Kidney (tissue), 14 donors: ENCODE measurements around the gene AOX1. TPM values are rescaled to one million over a fixed set of nuclear protein-coding genes. Genes with fewer than 3 reads are reported as not detected.

Experiments
- DNase-seq, 5 donors: peaks; one replicate each; pipeline ENCODE4 v3.0.0-alpha.2; 2013 to 2020
- FAIRE-seq: peaks from 2 replicates; lab custom pipeline; 2012; peaks lifted over from hg19 to GRCh38; lab: Jason Lieb, UNC
- H3K27ac ChIP-seq, 2 donors: one replicate each; pipeline ENCODE4 v1.7.0; 2013; ENCODE audit warnings: low read depth in 2 of 2, low read length in 2 of 2, inconsistent platforms in 1 of 2
- H3K27me3 ChIP-seq: one replicate; pipeline ENCODE4 v1.7.1; 2013; ENCODE audit warnings: low read length, inconsistent platforms; ENCODE audit not compliant: control insufficient read depth, insufficient read depth
- H3K36me3 ChIP-seq, 3 donors: one replicate each; pipeline versions ENCODE4 v1.7.0 to v1.7.1; 2013; ENCODE audit warnings: low read length in 3 of 3, control low read depth in 1 of 3, inconsistent platforms in 1 of 3; ENCODE audit not compliant: insufficient read depth in 3 of 3, control insufficient read depth in 2 of 3
- H3K4me1 ChIP-seq, 3 donors: one replicate each; pipeline versions ENCODE4 v1.7.0 to v1.7.1; 2013; ENCODE audit warnings: low read length in 3 of 3, inconsistent platforms in 1 of 3, low read depth in 1 of 3; ENCODE audit not compliant: control insufficient read depth in 2 of 3, insufficient read depth in 2 of 3
- H3K4me3 ChIP-seq, 3 donors: one replicate each; pipeline versions ENCODE4 v1.7.0 to v1.8.1; 2013; ENCODE audit warnings: low read length in 3 of 3, control low read depth in 1 of 3, inconsistent platforms in 1 of 3
- H3K9ac ChIP-seq, 3 donors: one replicate each; pipeline versions ENCODE4 v1.7.0 to v1.7.1; 2013; ENCODE audit warnings: low read length in 3 of 3, control low read depth in 1 of 3, inconsistent platforms in 1 of 3
- H3K9me3 ChIP-seq, 3 donors: one replicate each; pipeline versions ENCODE4 v1.7.0 to v1.7.1; 2013; ENCODE audit warnings: low read length in 3 of 3, control low read depth in 1 of 3, inconsistent platforms in 1 of 3; ENCODE audit not compliant: control insufficient read depth in 2 of 3, insufficient read depth in 1 of 3
- CTCF ChIP-seq: IDR thresholded peaks from 3 replicates; pipeline ENCODE4 v1.5.1; 2012; ENCODE audit warnings: mild to moderate bottlenecking, moderate library complexity, borderline replicate concordance; ENCODE audit not compliant: insufficient read depth; ENCODE audit errors: extremely low read depth
- intact Hi-C: fragments of 100-400 bp; cut with DNase I; formaldehyde crosslinking; loops from one replicate; pipeline ENCODE4 v1.11.1; 2022
- polyA plus RNA-seq: library from polyadenylated mRNA; stranded (reverse); fragments of 350-450 nt; fragmentation: Illumina TruSeq; extraction: RNeasy Lipid Tissue Mini Kit (QIAGEN cat#74804); gene quantifications from one replicate; pipeline ENCODE4 v1.2.3, GENCODE V29; 2014; ENCODE audit warnings: low read depth, low replicate concordance; ENCODE audit not compliant: insufficient read depth
- total RNA-seq: library from RNA; stranded (reverse); fragmentation: NEBNext Ultra II Directional; extraction: Animal tissue kit (Norgen Biotek cat#: 25700); gene quantifications from one replicate; pipeline ENCODE4 v1.2.1, GENCODE V29; 2021
- donor health status: control.
- donor health status: control.
- donor health status: control.
- donor health status: control.
- donor health status: control.
- donor health status: DM: yes; HTN: yes; CAD: no.
- donor health status: Normal renal cell carcinoma (clear cell type).

Gene AOX1
- total and polyA plus RNA-seq, 2 donors from 2014 or later, result 38.6 to 43.7 TPM

GRCh38 chr2:200591308-200591707, 5.5 kb downstream of the AOX1 start:
- H3K36me3 ChIP-seq, result peaks cover 0 to 5% (median 0%) of the 10 kb centered on the region in 3 donors
- no peak for TF ChIP-seq CTCF
- peaks cover 0 to 7% (median 0%) of the 10 kb centered on the region in 3 donors for H3K4me1 ChIP-seq
- H3K27ac ChIP-seq, result peak overlapping the region; percentile 28 to 74
- H3K4me3 ChIP-seq, result no peak overlapping the region
- H3K9ac ChIP-seq, result no peak overlapping the region
- H3K27me3 ChIP-seq, result no peaks in the 10 kb centered on the region
- H3K9me3 ChIP-seq, result no peaks in the 10 kb centered on the region
- no peak for FAIRE-seq
- DNase-seq, result no peak
- intact Hi-C loops, result no loop called here

DNA sequence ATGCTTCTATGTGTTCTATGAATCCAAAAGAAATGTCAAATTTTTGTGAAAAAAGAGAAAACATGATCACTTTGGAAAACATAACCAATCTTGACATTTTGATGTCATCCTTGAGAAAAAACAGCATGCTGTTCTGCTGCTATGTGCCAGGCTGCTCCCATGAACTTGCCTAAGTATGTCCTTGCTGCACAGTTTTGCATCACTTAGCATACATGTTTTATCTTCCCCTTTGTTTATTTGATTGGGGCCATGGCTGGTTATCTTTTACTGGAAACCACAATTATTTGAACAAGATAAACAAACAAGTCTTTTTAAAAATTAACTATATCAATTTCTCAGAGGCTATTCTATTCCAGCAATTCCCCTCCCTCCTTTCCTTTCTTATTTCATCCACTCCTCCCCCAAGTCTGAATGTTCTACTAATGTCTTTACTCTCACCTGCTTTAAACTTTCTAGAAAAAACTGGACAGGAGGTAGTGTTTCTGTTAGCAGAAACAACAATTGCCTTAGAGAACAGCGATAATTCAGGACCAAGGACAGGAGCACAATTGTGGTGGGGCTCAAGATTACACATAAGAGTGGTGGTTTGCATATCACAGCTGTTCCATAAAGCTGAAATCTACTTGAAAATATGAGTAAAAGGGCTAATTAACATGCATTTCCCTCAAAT, 6.7 kb downstream of the AOX1 start:
- Histone ChIP-seq H3K36me3 (peaks cover 0 to 5% (median 0%) of the 10 kb centered on the region in 3 donors), H3K9me3 (no peaks in the 10 kb centered on the region), H3K27me3 (no peaks in the 10 kb centered on the region), H3K27ac (no peak overlapping the region), H3K4me1 (peaks cover 0 to 7% (median 0%) of the 10 kb centered on the region in 3 donors), H3K4me3 (no peak overlapping the region), H3K9ac (no peak overlapping the region)
- intact Hi-C loops, result no loop called here
- DNase-seq (peak in 3 of 5 donors; percentile 24 to 71 (median 62)), FAIRE-seq (no peak)
- no peak for TF ChIP-seq CTCF

- H3K27ac ChIP-seq, result no peak overlapping the region
- FAIRE-seq (no peak), DNase-seq (no peak)
- no peaks in the 10 kb centered on the region for H3K9me3 ChIP-seq
- intact Hi-C loops, result no loop called here
- H3K4me1 ChIP-seq, result peaks cover 0 to 7% (median 0%) of the 10 kb centered on the region in 3 donors
- H3K36me3 ChIP-seq, result peaks cover 0 to 5% (median 0%) of the 10 kb centered on the region in 3 donors
- no peak overlapping the region for H3K9ac ChIP-seq
- TF ChIP-seq CTCF, result no peak
- H3K27me3 ChIP-seq, result no peaks in the 10 kb centered on the region
- no peak overlapping the region for H3K4me3 ChIP-seq
These were observed 8.1 kb downstream of the AOX1 start for GRCh38 chr2:200593905-200594304.

DNA sequence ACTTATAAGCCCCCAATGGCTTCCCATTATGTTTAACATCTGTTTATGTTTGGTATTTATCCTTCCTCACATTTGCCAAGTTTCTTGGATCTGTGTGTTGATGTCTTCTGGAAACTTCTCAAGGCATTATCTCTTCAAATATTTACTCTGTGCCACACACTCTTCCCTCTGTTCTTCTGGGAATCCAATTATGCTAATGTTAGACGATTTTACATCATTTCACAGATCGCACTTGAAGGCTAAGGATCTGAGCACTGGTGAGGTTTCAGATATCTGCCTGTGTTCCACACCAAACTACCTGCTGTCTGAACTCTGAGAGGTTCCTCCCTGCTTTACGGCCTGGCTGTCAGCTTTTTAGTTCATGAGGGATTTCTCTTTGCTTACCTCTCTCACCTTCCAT, 10.1 kb downstream of the AOX1 start:
- Histone ChIP-seq H3K27ac (no peak overlapping the region), H3K4me3 (no peak overlapping the region), H3K9ac (no peak overlapping the region), H3K9me3 (no peaks in the 10 kb centered on the region), H3K27me3 (no peaks in the 10 kb centered on the region), H3K36me3 (peaks cover 0 to 12% (median 0%) of the 10 kb centered on the region in 3 donors), H3K4me1 (peaks cover 0 to 4% (median 0%) of the 10 kb centered on the region in 3 donors)
- intact Hi-C loops, result no loop called here
- TF ChIP-seq CTCF, result no peak
- DNase-seq (no peak), FAIRE-seq (no peak)
